Neuronal stem cell (in vitro differentiated cells): ENCODE data around the gene CBLN4. TPM values are rescaled to one million over a fixed set of nuclear protein-coding genes. Genes with fewer than 3 reads are reported as not detected.
A peak's percentile ranks its signal among the peaks of the same experiment; 100 is the strongest.

Source experiments
- DNase-seq: peaks from one replicate; pipeline ENCODE4 v3.0.0-alpha.2; 2013; ENCODE audit warnings: low spot score
- H2AFZ ChIP-seq: one replicate; pipeline ENCODE4 v1.6.1; 2013; ENCODE audit warnings: mild to moderate bottlenecking, low read length, inconsistent platforms
- H2AK5ac ChIP-seq: 2 replicates; pipeline ENCODE4 v1.6.1; 2013; ENCODE audit warnings: low read depth, mild to moderate bottlenecking, inconsistent platforms, low read length, moderate library complexity, mixed read lengths
- H2BK120ac ChIP-seq: 2 replicates; pipeline ENCODE4 v1.6.1; 2013; ENCODE audit warnings: low read depth, mild to moderate bottlenecking, inconsistent platforms, low read length, moderate library complexity, mixed read lengths
- H2BK12ac ChIP-seq: one replicate; pipeline ENCODE4 v1.6.1; 2013; ENCODE audit warnings: low read length, inconsistent platforms
- H2BK15ac ChIP-seq: 2 replicates; pipeline ENCODE4 v1.6.1; 2013; ENCODE audit warnings: mild to moderate bottlenecking, low read length, inconsistent platforms, mixed read lengths
- H2BK5ac ChIP-seq: one replicate; pipeline ENCODE4 v1.6.1; 2013; ENCODE audit warnings: inconsistent platforms, mild to moderate bottlenecking, low read length, moderate library complexity
- H3K14ac ChIP-seq: one replicate; pipeline ENCODE4 v1.6.1; 2013; ENCODE audit warnings: low read length, inconsistent platforms
- H3K18ac ChIP-seq: 2 replicates; pipeline ENCODE4 v1.6.1; 2013; ENCODE audit warnings: low read length, inconsistent platforms
- H3K23ac ChIP-seq: 2 replicates; pipeline ENCODE4 v1.6.1; 2013; ENCODE audit warnings: low read depth, mild to moderate bottlenecking, mixed read lengths, low read length, inconsistent platforms; ENCODE audit not compliant: poor library complexity
- H3K27ac ChIP-seq: replicated peaks from 3 replicates; pipeline ENCODE4 v1.5.1; 2013; ENCODE audit warnings: low read length, inconsistent platforms
- H3K27me3 ChIP-seq, 3 experiments: 2 replicates each; pipeline ENCODE4 v1.6.1; 2013; ENCODE audit warnings: low read length in 3 of 3, mild to moderate bottlenecking in 2 of 3, inconsistent platforms in 1 of 3, low read depth in 1 of 3, mixed read lengths in 1 of 3, moderate library complexity in 1 of 3; ENCODE audit not compliant: control insufficient read depth in 3 of 3, insufficient read depth in 3 of 3
- H3K36me3 ChIP-seq, 2 donors: replicated peaks in 1 of 2; 2 replicates each; pipeline ENCODE4 v1.6.1; 2013; ENCODE audit warnings: low read length in 2 of 2; ENCODE audit not compliant: control insufficient read depth in 2 of 2, insufficient read depth in 2 of 2
- H3K4ac ChIP-seq: 2 replicates; pipeline ENCODE4 v1.6.1; 2013; ENCODE audit warnings: inconsistent platforms, mild to moderate bottlenecking, low read length, moderate library complexity
- H3K4me1 ChIP-seq, 2 donors: 1 replicate in 1 of 2; 2 replicates in 1 of 2; pipeline ENCODE4 v1.6.1; 2013; ENCODE audit warnings: low read length in 2 of 2, low read depth in 1 of 2; ENCODE audit not compliant: control insufficient read depth in 2 of 2, insufficient read depth in 1 of 2
- H3K4me2 ChIP-seq: one replicate; pipeline ENCODE4 v1.6.1; 2013; ENCODE audit warnings: mild to moderate bottlenecking, low read length, inconsistent platforms; ENCODE audit not compliant: insufficient read depth, poor library complexity, severe bottlenecking
- H3K4me3 ChIP-seq, 2 donors: 2 replicates each; pipeline ENCODE4 v1.5.1; 2013; ENCODE audit warnings: low read length in 2 of 2, mild to moderate bottlenecking in 2 of 2, inconsistent platforms in 1 of 2, moderate library complexity in 1 of 2
- H3K79me1 ChIP-seq: one replicate; pipeline ENCODE4 v1.6.1; 2013; ENCODE audit warnings: low read depth, mild to moderate bottlenecking, inconsistent platforms, low read length, moderate library complexity
- H3K9ac ChIP-seq: one replicate; pipeline ENCODE4 v1.6.1; 2013; ENCODE audit warnings: mild to moderate bottlenecking, low read depth, low read length, inconsistent platforms; ENCODE audit not compliant: poor library complexity
- H3K9me3 ChIP-seq, 2 donors: replicated peaks in 1 of 2; 2 replicates each; pipeline versions ENCODE3 to v1.6.1; 2013; ENCODE audit warnings: low read length in 2 of 2, mild to moderate bottlenecking in 2 of 2, inconsistent platforms in 1 of 2, low read depth in 1 of 2, mixed read lengths in 1 of 2, moderate library complexity in 1 of 2; ENCODE audit not compliant: control insufficient read depth in 2 of 2, insufficient read depth in 1 of 2
- H4K8ac ChIP-seq: one replicate; pipeline ENCODE4 v1.6.1; 2013; ENCODE audit warnings: low read depth, mild to moderate bottlenecking, inconsistent platforms, low read length, moderate library complexity
- H4K91ac ChIP-seq: one replicate; pipeline ENCODE4 v1.6.1; 2013; ENCODE audit warnings: low read length, low read depth, mild to moderate bottlenecking, inconsistent platforms; ENCODE audit not compliant: poor library complexity
- WGBS, 2 donors: extraction: QIAGEN DNeasy Blood & Tissue Kit; methylation state at CpG; one replicate each; pipeline ENCODE4 v1.1.7; 2013; ENCODE audit warnings: missing lambda C conversion rate in 2 of 2, mixed read lengths in 1 of 2; ENCODE audit not compliant: insufficient read length in 2 of 2, insufficient replicate concordance in 1 of 2; ENCODE audit errors: extremely low coverage in 2 of 2; 5-methylcytosine and 5-hydroxymethylcytosine counted together
- polyA plus RNA-seq, 2 experiments: library from polyadenylated mRNA; stranded (reverse); fragments of 200-250 nt; gene quantifications; one replicate each; pipeline ENCODE4 v1.2.3, GENCODE V29; 2013

The CBLN4 gene
- not detected for polyA plus RNA-seq (2013, experiment 1 of 2)
- not detected for polyA plus RNA-seq (2013, experiment 2 of 2)

- H4K8ac ChIP-seq = no peak within 1 kb of the TSS
- no peaks in the 10 kb centered on the region for H3K79me1 ChIP-seq
- H3K27ac ChIP-seq = no peak within 1 kb of the TSS
- no peak for DNase-seq
- peak within 1 kb of the TSS; percentile 58 for H3K4me2 ChIP-seq
- no peak within 1 kb of the TSS for H4K91ac ChIP-seq
- no peak within 1 kb of the TSS for H2AFZ ChIP-seq
- no peak within 1 kb of the TSS for H2BK15ac ChIP-seq
- no peak within 1 kb of the TSS for H3K9ac ChIP-seq
- H3K14ac ChIP-seq = peak within 1 kb of the TSS; percentile 50
- WGBS, 2 donors = no CpG with 5 or more reads among the region's 29 CpGs
- H3K18ac ChIP-seq = peak within 1 kb of the TSS; percentile 53
- H2BK120ac ChIP-seq = no peak within 1 kb of the TSS
- H2BK12ac ChIP-seq = no peak within 1 kb of the TSS
- no peaks in the 10 kb centered on the region for H3K36me3 ChIP-seq
- H3K9me3 ChIP-seq = peaks cover 0 to 1% of the 10 kb centered on the region in 2 donors
- H2AK5ac ChIP-seq = no peak within 1 kb of the TSS
- peaks cover 0 to 7% of the 10 kb centered on the region in 2 donors for H3K4me1 ChIP-seq
- no peak within 1 kb of the TSS for H3K4ac ChIP-seq
- no peak within 1 kb of the TSS for H2BK5ac ChIP-seq
- peaks cover 0 to 55% (median 21%) of the 10 kb centered on the region in 3 experiments for H3K27me3 ChIP-seq
- H3K23ac ChIP-seq = peak within 1 kb of the TSS; percentile 26
- H3K4me3 ChIP-seq = peak within 1 kb of the TSS in 1 of 2 donors; percentile 79
Observed at GRCh38 chr20:56005389-56005715, at the start of gene CBLN4. Gene CBLN4, minus strand, starts transcription at chr20:56005519. Its CDS starts 1,348 bp downstream, at chr20:56004171.

- Histone ChIP-seq H3K4me3 (no peak overlapping the region), H3K9ac (no peak overlapping the region), H3K4me1 (no peaks in the 10 kb centered on the region), H3K79me1 (no peaks in the 10 kb centered on the region), H3K27me3 (no peaks in the 10 kb centered on the region), H2AFZ (no peak overlapping the region), H3K23ac (no peak overlapping the region), H3K18ac (no peak overlapping the region), H2BK5ac (no peak overlapping the region), H4K8ac (no peak overlapping the region), H3K27ac (no peak overlapping the region), H3K36me3 (no peaks in the 10 kb centered on the region), H2BK120ac (no peak overlapping the region), H3K4ac (no peak overlapping the region), H3K4me2 (no peak overlapping the region), H2BK15ac (no peak overlapping the region), H4K91ac (no peak overlapping the region), H3K14ac (no peak overlapping the region), H2AK5ac (no peak overlapping the region), H2BK12ac (no peak overlapping the region), H3K9me3 (peaks cover 0 to 3% of the 10 kb centered on the region in 2 donors)
- no CpG with 5 or more reads among the region's 6 CpGs for WGBS, 2 donors
- DNase-seq = no peak
Observed at GRCh38 chr20:56043227-56043626, 37.9 kb upstream of the CBLN4 start.

- Histone ChIP-seq H2AK5ac (no peak overlapping the region), H3K4ac (no peak overlapping the region), H3K27ac (no peak overlapping the region), H3K27me3 (peaks cover 0 to 2% (median 0%) of the 10 kb centered on the region in 3 experiments), H2BK12ac (no peak overlapping the region), H2BK15ac (no peak overlapping the region), H2BK120ac (no peak overlapping the region), H3K4me2 (no peak overlapping the region), H3K4me1 (no peaks in the 10 kb centered on the region), H4K91ac (no peak overlapping the region), H3K4me3 (no peak overlapping the region), H3K36me3 (no peaks in the 10 kb centered on the region), H3K9me3 (peaks cover 0 to 7% of the 10 kb centered on the region in 2 donors), H2BK5ac (no peak overlapping the region), H3K18ac (no peak overlapping the region), H3K14ac (no peak overlapping the region), H3K23ac (no peak overlapping the region), H2AFZ (no peak overlapping the region), H3K79me1 (no peaks in the 10 kb centered on the region), H4K8ac (no peak overlapping the region), H3K9ac (no peak overlapping the region)
- no CpG with 5 or more reads among the region's 3 CpGs for WGBS, 2 donors
- DNase-seq = peak; percentile 3
Observed at GRCh38 chr20:56032251-56032650, 26.9 kb upstream of the CBLN4 start.

- Histone ChIP-seq H3K4me2 (no peak overlapping the region), H3K27me3 (peaks cover 0 to 2% (median 0%) of the 10 kb centered on the region in 3 experiments), H3K4me3 (no peak overlapping the region), H3K14ac (no peak overlapping the region), H2BK120ac (no peak overlapping the region), H2BK5ac (no peak overlapping the region), H3K4me1 (no peaks in the 10 kb centered on the region), H3K23ac (no peak overlapping the region), H3K36me3 (no peaks in the 10 kb centered on the region), H3K27ac (no peak overlapping the region), H2BK12ac (no peak overlapping the region), H3K4ac (no peak overlapping the region), H2BK15ac (no peak overlapping the region), H4K91ac (no peak overlapping the region), H2AK5ac (no peak overlapping the region), H2AFZ (no peak overlapping the region), H4K8ac (no peak overlapping the region), H3K79me1 (no peaks in the 10 kb centered on the region), H3K9me3 (no peaks in the 10 kb centered on the region), H3K9ac (no peak overlapping the region), H3K18ac (no peak overlapping the region)
- no peak for DNase-seq
- WGBS, 2 donors = no CpG with 5 or more reads among the region's 2 CpGs
Observed at GRCh38 chr20:56018716-56019115, 13.4 kb upstream of the CBLN4 start.
